IMR-90 (cell line): ENCODE measurements around the gene CPOX. TPM values are rescaled to one million over a fixed set of nuclear protein-coding genes. Genes with fewer than 3 reads are reported as not detected.

Source experiments
- ATAC-seq: fragments of 200-7000 bp; cut with Tn5 transposase; 2 replicates; pipeline ENCODE4 v1.9.1; 2020; ENCODE audit warnings: low read depth, mild to moderate bottlenecking, moderate library complexity
- BruUV-seq: library from RNA; stranded (reverse); fragments of 400-500 nt; replicated peaks from 2 replicates; lab custom pipeline; 2021; lab: Mats Ljungman, UMichigan
- CTCF ChIA-PET: fragments of 300-600 bp; formaldehyde crosslinking; extraction: SDS; loops from one replicate; lab custom pipeline; 2021; ENCODE audit warnings: antibody characterized with exemption; lab: Yijun Ruan, JAX
- POLR2A ChIA-PET: fragments of 300-600 bp; sonication (Branson Sonifier 250); formaldehyde crosslinking; loops from one replicate; lab custom pipeline; 2022; ENCODE audit warnings: antibody characterized with exemption; ENCODE audit not compliant: unreplicated experiment; lab: Charles Lee
- DNase-seq: peaks from one replicate; pipeline ENCODE4 v3.0.0; 2013
- H2AFZ ChIP-seq: replicated peaks from 2 replicates; pipeline ENCODE3; 2013; ENCODE audit warnings: low read length, mild to moderate bottlenecking; ENCODE audit not compliant: poor library complexity
- H2AK5ac ChIP-seq: 2 replicates; pipeline ENCODE4 v1.6.1; 2013; ENCODE audit warnings: low read depth, low read length, inconsistent platforms
- H2AK9ac ChIP-seq: replicated peaks from 2 replicates; pipeline ENCODE3; 2013; ENCODE audit warnings: mild to moderate bottlenecking, low read depth, low read length, moderate library complexity; ENCODE audit not compliant: poor library complexity
- H2BK120ac ChIP-seq: 2 replicates; pipeline ENCODE4 v1.6.1; 2013; ENCODE audit warnings: low read depth, low read length, inconsistent platforms
- H2BK15ac ChIP-seq: 3 replicates; pipeline ENCODE4 v1.6.1; 2013; ENCODE audit warnings: low read depth, low read length, inconsistent platforms
- H2BK20ac ChIP-seq: 2 replicates; pipeline ENCODE4 v1.6.1; 2013; ENCODE audit warnings: low read depth, mild to moderate bottlenecking, inconsistent platforms, low read length, moderate library complexity
- H2BK5ac ChIP-seq: 2 replicates; pipeline ENCODE4 v1.6.1; 2013; ENCODE audit warnings: mild to moderate bottlenecking, low read depth, low read length, inconsistent platforms; ENCODE audit not compliant: poor library complexity, severe bottlenecking
- H3K14ac ChIP-seq: replicated peaks from 2 replicates; pipeline ENCODE4 v1.6.1; 2013; ENCODE audit warnings: low read depth, low read length, inconsistent platforms
- H3K18ac ChIP-seq: 2 replicates; pipeline ENCODE4 v1.6.1; 2013; ENCODE audit warnings: low read depth, low read length, control low read depth
- H3K23ac ChIP-seq: 2 replicates; pipeline ENCODE4 v1.6.1; 2013; ENCODE audit warnings: low read depth, low read length, inconsistent platforms
- H3K27ac ChIP-seq: 2 replicates; pipeline ENCODE4 v1.5.1; 2013; ENCODE audit warnings: mild to moderate bottlenecking, control low read depth, low read length; ENCODE audit not compliant: insufficient read depth
- H3K27me3 ChIP-seq: 2 replicates; pipeline ENCODE4 v1.6.1; 2013; ENCODE audit warnings: low read length; ENCODE audit not compliant: control insufficient read depth, insufficient read depth
- H3K36me3 ChIP-seq: 2 replicates; pipeline ENCODE4 v1.6.1; 2013; ENCODE audit warnings: low read length, mixed read lengths; ENCODE audit not compliant: control insufficient read depth, insufficient read depth
- H3K4ac ChIP-seq: 2 replicates; pipeline ENCODE4 v1.6.1; 2013; ENCODE audit warnings: low read depth, low read length, inconsistent platforms
- H3K4me1 ChIP-seq: 2 replicates; pipeline ENCODE4 v1.6.1; 2013; ENCODE audit warnings: low read length, mixed read lengths; ENCODE audit not compliant: control insufficient read depth, insufficient read depth
- H3K4me2 ChIP-seq: 2 replicates; pipeline ENCODE4 v1.6.1; 2013; ENCODE audit warnings: low read depth, mild to moderate bottlenecking, control low read depth, low read length, moderate library complexity
- H3K4me3 ChIP-seq: 2 replicates; pipeline ENCODE4 v1.5.1; 2013; ENCODE audit warnings: low read depth, mild to moderate bottlenecking, control low read depth, low read length, moderate library complexity; ENCODE audit not compliant: insufficient read depth
- H3K56ac ChIP-seq: 2 replicates; pipeline ENCODE4 v1.6.1; 2013; ENCODE audit warnings: low read length, inconsistent platforms; ENCODE audit not compliant: insufficient read depth; ENCODE audit errors: extremely low read depth
- H3K79me1 ChIP-seq, 2 experiments: 2 replicates each; pipeline ENCODE4 v1.6.1; 2013; ENCODE audit warnings: low read length in 2 of 2, inconsistent platforms in 1 of 2, low read depth in 1 of 2
- H3K9ac ChIP-seq: 2 replicates; pipeline ENCODE4 v1.6.1; 2013; ENCODE audit warnings: low read depth, low read length, control low read depth
- H3K9me1 ChIP-seq: 2 replicates; pipeline ENCODE4 v1.6.1; 2013; ENCODE audit warnings: low read length, inconsistent platforms; ENCODE audit not compliant: insufficient read depth
- H3K9me3 ChIP-seq: 2 replicates; pipeline ENCODE4 v1.6.1; 2013; ENCODE audit warnings: low read length; ENCODE audit not compliant: control insufficient read depth, insufficient read depth
- H4K20me1 ChIP-seq: 2 replicates; pipeline ENCODE4 v1.6.1; 2013; ENCODE audit warnings: low read length, inconsistent platforms; ENCODE audit not compliant: insufficient read depth
- H4K5ac ChIP-seq: 2 replicates; pipeline ENCODE4 v1.6.1; 2013; ENCODE audit warnings: mild to moderate bottlenecking, low read depth, low read length, control low read depth
- H4K8ac ChIP-seq, 2 experiments: 2 replicates each; pipeline ENCODE4 v1.6.1; 2013; ENCODE audit warnings: low read depth in 2 of 2, low read length in 2 of 2, control low read depth in 1 of 2, inconsistent platforms in 1 of 2
- H4K91ac ChIP-seq: 2 replicates; pipeline ENCODE4 v1.6.1; 2013; ENCODE audit warnings: low read depth, low read length, inconsistent platforms; ENCODE audit not compliant: insufficient read depth
- CEBPB ChIP-seq: IDR thresholded peaks from 2 replicates; pipeline ENCODE4 v1.6.1; 2012; ENCODE audit warnings: low read depth, low read length, improper control_type of control experiment
- MAFK ChIP-seq: IDR thresholded peaks from 2 replicates; pipeline ENCODE4 v1.6.1; 2012; ENCODE audit warnings: low read depth, low read length, improper control_type of control experiment
- MAZ ChIP-seq: IDR thresholded peaks from 2 replicates; pipeline ENCODE4 v1.6.1; 2012; ENCODE audit warnings: low read depth, mild to moderate bottlenecking, low read length, improper control_type of control experiment, moderate library complexity, borderline replicate concordance
- MXI1 ChIP-seq: IDR thresholded peaks from 2 replicates; pipeline ENCODE4 v1.6.1; 2012; ENCODE audit warnings: low read depth, mild to moderate bottlenecking, low read length, moderate library complexity, borderline replicate concordance
- NFE2L2 ChIP-seq: fragments of 150-350 bp; IDR thresholded peaks from 2 replicates; pipeline ENCODE4 v1.6.1; 2016; ENCODE audit warnings: low read depth, mild to moderate bottlenecking, low read length
- POLR2A ChIP-seq: IDR thresholded peaks from 2 replicates; pipeline ENCODE4 v1.6.1; 2012; ENCODE audit warnings: mild to moderate bottlenecking, low read depth, low read length
- RAD21 ChIP-seq: IDR thresholded peaks from 2 replicates; pipeline ENCODE4 v1.6.1; 2012; ENCODE audit warnings: low read length, improper control_type of control experiment
- RFX5 ChIP-seq: IDR thresholded peaks from 2 replicates; pipeline ENCODE4 v1.8.0; 2012; ENCODE audit warnings: low read depth, mild to moderate bottlenecking, low read length, moderate library complexity
- SMC3 ChIP-seq: fragments of 150-350 bp; IDR thresholded peaks from 2 replicates; pipeline ENCODE4 v1.6.1; 2016; ENCODE audit warnings: low read depth, mild to moderate bottlenecking, antibody characterized with exemption, low read length, moderate library complexity
- WGBS, 2 experiments: methylation state at CpG; one replicate each; pipeline versions ENCODE4 v1.1.5 to v1.1.7; 2013; ENCODE audit warnings: missing lambda C conversion rate in 2 of 2; ENCODE audit not compliant: insufficient read length in 1 of 2; ENCODE audit errors: extremely low coverage in 2 of 2; 5-methylcytosine and 5-hydroxymethylcytosine counted together
- dilution Hi-C: fragments of 300-500 bp; cut with HindIII; formaldehyde crosslinking; loops from one replicate; pipeline ENCODE4 v1.14.3; 2018; ENCODE audit warnings: low sequenced_read_pairs; ENCODE audit not compliant: unreplicated experiment
- in situ Hi-C: fragments of 300-500 bp; cut with MboI; formaldehyde crosslinking; loops from 3 replicates; pipeline ENCODE4 v1.14.3; 2019; ENCODE audit warnings: low sequenced_read_pairs, inconsistent platforms, mixed read lengths
- intact Hi-C: fragments of 100-400 bp; cut with micrococcal nuclease; formaldehyde crosslinking; loops from 2 replicates; pipeline ENCODE4 v1.10.0; 2022
- polyA plus RNA-seq, 3 experiments: library from polyadenylated mRNA; depleted of rRNA; stranded (reverse); fragments of >200 nt; gene quantifications; 2 replicates each; pipeline ENCODE4 v1.2.3, GENCODE V29; 2012; ENCODE audit warnings: low replicate concordance in 1 of 3
- total RNA-seq: library from RNA; depleted of rRNA; stranded (reverse); fragments of >200 nt; gene quantifications from 2 replicates; pipeline ENCODE4 v1.2.3, GENCODE V29; 2012
- TF ChIP-seq, protein P1 (sequence below): conservative IDR thresholded peaks from 2 replicates; pipeline ENCODE4 v1.5.1; 2012; ENCODE audit warnings: mild to moderate bottlenecking, low read depth, low read length, improper control_type of control experiment

Gene CPOX
- total and polyA plus RNA-seq, 2 of the 4 experiments (the other 2 are of a cell fraction): 14.5 to 19.4 TPM

DNA sequence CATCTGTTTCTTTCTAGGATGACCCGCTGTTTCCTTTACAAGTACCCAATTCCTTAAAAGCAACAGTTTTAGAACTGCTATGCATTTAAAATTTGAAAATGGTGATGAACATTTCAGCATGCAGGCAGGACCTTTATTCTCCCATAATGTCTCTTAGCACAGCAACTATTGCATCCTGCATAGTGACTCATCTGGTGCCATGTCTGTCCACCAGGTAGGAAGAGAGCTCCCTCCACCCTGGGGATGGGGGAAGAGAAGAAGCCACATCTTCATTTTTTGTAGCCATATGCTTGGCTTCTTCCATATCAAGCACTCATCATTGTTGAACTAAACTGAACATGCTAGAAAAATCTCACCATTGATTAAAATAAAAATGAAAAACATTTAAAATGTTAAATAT, 51.7 kb downstream of the CPOX start:
- H4K20me1 ChIP-seq: no peaks in the 10 kb centered on the region
- H3K4ac ChIP-seq: no peak overlapping the region
- H4K91ac ChIP-seq: no peak overlapping the region
- no peaks in the 10 kb centered on the region for H3K79me1 ChIP-seq
- peaks cover 4% of the 10 kb centered on the region; the same call in 1 of the 2 replicates for H3K27me3 ChIP-seq
- dilution Hi-C loops (no loop called here), in situ Hi-C loops (no loop called here), intact Hi-C loops (no loop called here)
- no peak for DNase-seq
- H3K14ac ChIP-seq: no peak overlapping the region
- no peak overlapping the region for H4K5ac ChIP-seq
- ATAC-seq: no peak
- TF ChIP-seq RAD21: no peak
- TF ChIP-seq, protein P1, sequence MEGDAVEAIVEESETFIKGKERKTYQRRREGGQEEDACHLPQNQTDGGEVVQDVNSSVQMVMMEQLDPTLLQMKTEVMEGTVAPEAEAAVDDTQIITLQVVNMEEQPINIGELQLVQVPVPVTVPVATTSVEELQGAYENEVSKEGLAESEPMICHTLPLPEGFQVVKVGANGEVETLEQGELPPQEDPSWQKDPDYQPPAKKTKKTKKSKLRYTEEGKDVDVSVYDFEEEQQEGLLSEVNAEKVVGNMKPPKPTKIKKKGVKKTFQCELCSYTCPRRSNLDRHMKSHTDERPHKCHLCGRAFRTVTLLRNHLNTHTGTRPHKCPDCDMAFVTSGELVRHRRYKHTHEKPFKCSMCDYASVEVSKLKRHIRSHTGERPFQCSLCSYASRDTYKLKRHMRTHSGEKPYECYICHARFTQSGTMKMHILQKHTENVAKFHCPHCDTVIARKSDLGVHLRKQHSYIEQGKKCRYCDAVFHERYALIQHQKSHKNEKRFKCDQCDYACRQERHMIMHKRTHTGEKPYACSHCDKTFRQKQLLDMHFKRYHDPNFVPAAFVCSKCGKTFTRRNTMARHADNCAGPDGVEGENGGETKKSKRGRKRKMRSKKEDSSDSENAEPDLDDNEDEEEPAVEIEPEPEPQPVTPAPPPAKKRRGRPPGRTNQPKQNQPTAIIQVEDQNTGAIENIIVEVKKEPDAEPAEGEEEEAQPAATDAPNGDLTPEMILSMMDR: no peak
- no peak for TF ChIP-seq MXI1
- TF ChIP-seq CEBPB: no peak
- no peak for TF ChIP-seq NFE2L2
- no peak for TF ChIP-seq RFX5
- TF ChIP-seq MAFK: no peak
- no peak for TF ChIP-seq SMC3
- no peak for TF ChIP-seq MAZ
- TF ChIP-seq POLR2A: no peak
- no peak overlapping the region for H2BK15ac ChIP-seq
- ChIA-PET POLR2A (no interaction called here), CTCF (no interaction called here)
- no peak overlapping the region for H2AFZ ChIP-seq
- H3K18ac ChIP-seq: no peak overlapping the region
- no peak overlapping the region for H3K23ac ChIP-seq
- no peak overlapping the region for H3K4me2 ChIP-seq
- no TSS peak for BruUV-seq
- H3K9ac ChIP-seq: no peak overlapping the region
- H2AK5ac ChIP-seq: no peak overlapping the region
- no CpG with 5 or more reads among the region's 1 CpG for WGBS, 2 experiments
- no peak overlapping the region for H4K8ac ChIP-seq
- H3K36me3 ChIP-seq: no peaks in the 10 kb centered on the region
- no peak overlapping the region for H2AK9ac ChIP-seq
- H3K9me1 ChIP-seq: no peaks in the 10 kb centered on the region
- no peaks in the 10 kb centered on the region for H3K9me3 ChIP-seq
- H3K56ac ChIP-seq: no peak overlapping the region
- H3K4me3 ChIP-seq: no peak overlapping the region
- no peak overlapping the region for H2BK120ac ChIP-seq
- no peak overlapping the region for H3K27ac ChIP-seq
- H2BK20ac ChIP-seq: no peak overlapping the region
- no peaks in the 10 kb centered on the region for H3K4me1 ChIP-seq
- no peak overlapping the region for H2BK5ac ChIP-seq
